ENCODE measurements around the gene OXNAD1. TPM values are rescaled to one million over a fixed set of nuclear protein-coding genes. Genes with fewer than 3 reads are reported as not detected.

The OXNAD1 gene
- polyA plus RNA-seq, 1 of the 3 experiments (the other 2 are of a cell fraction) = 6.9 TPM

GRCh38 chr3:16216373-16216935, 48.6 kb upstream of the OXNAD1 start:
- Histone ChIP-seq H3F3A (replicated peaks; ENCODE audit: insufficient read depth) (no peaks in the 10 kb centered on the region), H3K4me2 (no peak overlapping the region), H3K9me2 (no peaks in the 10 kb centered on the region), H3K36me3 (replicated peaks in 1 of 2; ENCODE audit: control insufficient read depth in 1 of 2, insufficient read depth in 2 of 2, low read length in 1 of 2) (no peaks in the 10 kb centered on the region), H3K9ac (no peak overlapping the region), H4K20me1 (ENCODE audit: insufficient read depth) (no peaks in the 10 kb centered on the region), H3K4me1 (ENCODE audit: control insufficient read depth in 1 of 2, insufficient read depth in 2 of 2, low read depth in 1 of 2, low read length in 1 of 2) (peaks cover 0 to 5% of the 10 kb centered on the region in 2 experiments; a peak in 1 of 4 replicates), H3K4me3 (ENCODE audit: low read depth in 2 of 2, low read length in 1 of 2) (peak overlapping the region in 1 of 2 experiments; percentile 10; a peak in 1 of 4 replicates), H3K27ac (ENCODE audit: low read depth in 2 of 2, low read length in 1 of 2) (no peak overlapping the region), H3K9me3 (no peaks in the 10 kb centered on the region), H2AFZ (ENCODE audit: low read depth) (no peak overlapping the region), H3K27me3 (ENCODE audit: insufficient read depth) (no peaks in the 10 kb centered on the region), H3K79me2 (ENCODE audit: insufficient read depth) (no peaks in the 10 kb centered on the region)
- peak; percentile 54 for DNase-seq
- ChIA-PET POLR2A (no interaction called here), CTCF (interaction anchor here (1.6 to 2.1 kb wide), 2 partner anchors 12 to 167 kb away, joined by 4 to 6 read pairs; no protein-coding TSS in a partner anchor)
- 49% methylated on average over 15 of the region's 17 CpGs for WGBS (ENCODE audit: low lambda C conversion rate)
- TF ChIP-seq ELF1 (IDR thresholded peaks at IDR 0.05) (no peak), NRF1 (IDR thresholded peaks at IDR 0.05; ENCODE audit: low read depth, low read length) (peak; percentile 61), NFIC (IDR thresholded peaks at IDR 0.05; ENCODE audit: borderline replicate concordance) (peak; percentile 53), TEAD4 (IDR thresholded peaks at IDR 0.05; ENCODE audit: borderline replicate concordance, insufficient read depth) (no peak), MXI1 (IDR thresholded peaks at IDR 0.05; ENCODE audit: low read depth, low read length) (0 out of 2 replicates have a peak, but pooled peaks have one; percentile 36), USF1 (IDR thresholded peaks at IDR 0.05; ENCODE audit: borderline replicate concordance, low read depth) (peak; percentile 29; the same call in 1 of the 2 replicates)

- Histone ChIP-seq H3K4me3 (ENCODE audit: low read depth in 2 of 2, low read length in 1 of 2) (no peak overlapping the region), H3K36me3 (replicated peaks in 1 of 2; ENCODE audit: control insufficient read depth in 1 of 2, insufficient read depth in 2 of 2, low read length in 1 of 2) (no peaks in the 10 kb centered on the region), H3K4me1 (ENCODE audit: control insufficient read depth in 1 of 2, insufficient read depth in 2 of 2, low read depth in 1 of 2, low read length in 1 of 2) (peaks cover 0 to 5% of the 10 kb centered on the region in 2 experiments; a peak in 1 of 4 replicates), H3K27ac (ENCODE audit: low read depth in 2 of 2, low read length in 1 of 2) (no peak overlapping the region), H4K20me1 (ENCODE audit: insufficient read depth) (no peaks in the 10 kb centered on the region), H3K9ac (no peak overlapping the region), H3K9me3 (no peaks in the 10 kb centered on the region), H2AFZ (ENCODE audit: low read depth) (no peak overlapping the region), H3K79me2 (ENCODE audit: insufficient read depth) (no peaks in the 10 kb centered on the region), H3K4me2 (no peak overlapping the region), H3K9me2 (no peaks in the 10 kb centered on the region), H3F3A (replicated peaks; ENCODE audit: insufficient read depth) (no peaks in the 10 kb centered on the region), H3K27me3 (ENCODE audit: insufficient read depth) (no peaks in the 10 kb centered on the region)
- WGBS (ENCODE audit: low lambda C conversion rate) = 100% methylated on average over 2 of the region's 3 CpGs
- no peak for DNase-seq
- ChIA-PET POLR2A (no interaction called here), CTCF (interaction anchor here (1.8 to 1.9 kb wide), 2 partner anchors 12 to 28 kb away, joined by 3 to 5 read pairs; no protein-coding TSS in a partner anchor)
- TF ChIP-seq POLR2AphosphoS5 (IDR thresholded peaks at IDR 0.05; ENCODE audit: low read depth, low read length) (no peak), RFX5 (IDR thresholded peaks at IDR 0.05; ENCODE audit: low read length) (no peak), CTCF (IDR thresholded peaks at IDR 0.05) (no peak), NRF1 (IDR thresholded peaks at IDR 0.05; ENCODE audit: low read depth, low read length) (no peak), USF2 (IDR thresholded peaks at IDR 0.05; ENCODE audit: borderline replicate concordance, low read depth, low read length) (no peak), REST (IDR thresholded peaks at IDR 0.05; ENCODE audit: low read depth, low read length) (no peak), CHD2 (IDR thresholded peaks at IDR 0.05; ENCODE audit: low read length, partially characterized antibody) (no peak), PBX3 (IDR thresholded peaks at IDR 0.05) (no peak), RCOR1 (IDR thresholded peaks at IDR 0.05; ENCODE audit: low read length) (no peak), NFIC (IDR thresholded peaks at IDR 0.05; ENCODE audit: borderline replicate concordance) (no peak), FOXJ3 (CRISPR knock-in tag; IDR thresholded peaks at IDR 0.05) (no peak)
These were observed 45.2 kb upstream of the OXNAD1 start for GRCh38 chr3:16219777-16220176.
